ENCODE data around the gene TMEM238L.

TMEM238L gene

GRCh38 chr17:10831696-10832095, 27.8 kb upstream of the TMEM238L start:
- no peaks in the 10 kb centered on the region for H3K79me2 ChIP-seq (ENCODE audit: control insufficient read depth, low read length)
- no peaks in the 10 kb centered on the region for H3K36me3 ChIP-seq (ENCODE audit: control insufficient read depth, low read length)
- no peaks in the 10 kb centered on the region for H3F3A ChIP-seq (ENCODE audit: control insufficient read depth, insufficient read depth)
- TF ChIP-seq, protein P1, sequence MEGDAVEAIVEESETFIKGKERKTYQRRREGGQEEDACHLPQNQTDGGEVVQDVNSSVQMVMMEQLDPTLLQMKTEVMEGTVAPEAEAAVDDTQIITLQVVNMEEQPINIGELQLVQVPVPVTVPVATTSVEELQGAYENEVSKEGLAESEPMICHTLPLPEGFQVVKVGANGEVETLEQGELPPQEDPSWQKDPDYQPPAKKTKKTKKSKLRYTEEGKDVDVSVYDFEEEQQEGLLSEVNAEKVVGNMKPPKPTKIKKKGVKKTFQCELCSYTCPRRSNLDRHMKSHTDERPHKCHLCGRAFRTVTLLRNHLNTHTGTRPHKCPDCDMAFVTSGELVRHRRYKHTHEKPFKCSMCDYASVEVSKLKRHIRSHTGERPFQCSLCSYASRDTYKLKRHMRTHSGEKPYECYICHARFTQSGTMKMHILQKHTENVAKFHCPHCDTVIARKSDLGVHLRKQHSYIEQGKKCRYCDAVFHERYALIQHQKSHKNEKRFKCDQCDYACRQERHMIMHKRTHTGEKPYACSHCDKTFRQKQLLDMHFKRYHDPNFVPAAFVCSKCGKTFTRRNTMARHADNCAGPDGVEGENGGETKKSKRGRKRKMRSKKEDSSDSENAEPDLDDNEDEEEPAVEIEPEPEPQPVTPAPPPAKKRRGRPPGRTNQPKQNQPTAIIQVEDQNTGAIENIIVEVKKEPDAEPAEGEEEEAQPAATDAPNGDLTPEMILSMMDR (IDR thresholded peaks at IDR 0.05; ENCODE audit: low read depth, low read length, poor library complexity, severe bottlenecking), result no peak
- no peak for TF ChIP-seq EZH2phosphoT487 (IDR thresholded peaks at IDR 0.05; ENCODE audit: borderline replicate concordance, low read length)
- H3K9me3 ChIP-seq (ENCODE audit: control insufficient read depth, insufficient read depth, low read length), result no peaks in the 10 kb centered on the region
- no peaks in the 10 kb centered on the region for H4K20me1 ChIP-seq (ENCODE audit: control insufficient read depth, insufficient read depth, low read depth, low read length)
- no peaks in the 10 kb centered on the region for H3K9me2 ChIP-seq (replicated peaks; ENCODE audit: control insufficient read depth, low read length)
- no peaks in the 10 kb centered on the region for H3K4me1 ChIP-seq (ENCODE audit: control insufficient read depth, low read length)
- H3K27ac ChIP-seq (ENCODE audit: low read depth, low read length), result no peak overlapping the region
- no peak overlapping the region for H3K4me2 ChIP-seq (ENCODE audit: low read length)
- H3K4me3 ChIP-seq (ENCODE audit: low read length), result no peak overlapping the region
- no peaks in the 10 kb centered on the region for H3K27me3 ChIP-seq (ENCODE audit: control insufficient read depth, low read length)

- H3K36me3 ChIP-seq (ENCODE audit: control insufficient read depth, low read length), result no peaks in the 10 kb centered on the region
These were observed 24.1 kb upstream of the TMEM238L start for GRCh38 chr17:10827898-10828552.

GRCh38 chr17:10824874-10825273, 21.0 kb upstream of the TMEM238L start:
- no peak overlapping the region for H3K4me2 ChIP-seq (ENCODE audit: low read length)
- no peak overlapping the region for H3K27ac ChIP-seq (ENCODE audit: low read depth, low read length)
- no peak overlapping the region for H3K4me3 ChIP-seq (ENCODE audit: low read length)
- no peaks in the 10 kb centered on the region for H3F3A ChIP-seq (ENCODE audit: control insufficient read depth, insufficient read depth)
- H3K27me3 ChIP-seq (ENCODE audit: control insufficient read depth, low read length), result no peaks in the 10 kb centered on the region
- H3K79me2 ChIP-seq (ENCODE audit: control insufficient read depth, low read length), result no peaks in the 10 kb centered on the region
- no peak for TF ChIP-seq EZH2phosphoT487 (IDR thresholded peaks at IDR 0.05; ENCODE audit: borderline replicate concordance, low read length)
- TF ChIP-seq, protein P1 (IDR thresholded peaks at IDR 0.05; ENCODE audit: low read depth, low read length, poor library complexity, severe bottlenecking), result no peak
- H3K36me3 ChIP-seq (ENCODE audit: control insufficient read depth, low read length), result no peaks in the 10 kb centered on the region
- no peaks in the 10 kb centered on the region for H3K4me1 ChIP-seq (ENCODE audit: control insufficient read depth, low read length)
- no peaks in the 10 kb centered on the region for H3K9me3 ChIP-seq (ENCODE audit: control insufficient read depth, insufficient read depth, low read length)
- no peaks in the 10 kb centered on the region for H3K9me2 ChIP-seq (replicated peaks; ENCODE audit: control insufficient read depth, low read length)
- H4K20me1 ChIP-seq (ENCODE audit: control insufficient read depth, insufficient read depth, low read depth, low read length), result no peaks in the 10 kb centered on the region

More at GRCh38 chr17:10827898-10828552, 24.1 kb upstream of the TMEM238L start:
- Histone ChIP-seq H4K20me1 (ENCODE audit: control insufficient read depth, insufficient read depth, low read depth, low read length) (no peaks in the 10 kb centered on the region), H3K27me3 (ENCODE audit: control insufficient read depth, low read length) (no peaks in the 10 kb centered on the region), H3K9me3 (ENCODE audit: control insufficient read depth, insufficient read depth, low read length) (no peaks in the 10 kb centered on the region), H3K79me2 (ENCODE audit: control insufficient read depth, low read length) (no peaks in the 10 kb centered on the region), H3K4me2 (ENCODE audit: low read length) (no peak overlapping the region), H3F3A (ENCODE audit: control insufficient read depth, insufficient read depth) (no peaks in the 10 kb centered on the region), H3K4me1 (ENCODE audit: control insufficient read depth, low read length) (no peaks in the 10 kb centered on the region), H3K27ac (ENCODE audit: low read depth, low read length) (no peak overlapping the region), H3K9me2 (replicated peaks; ENCODE audit: control insufficient read depth, low read length) (no peaks in the 10 kb centered on the region), H3K4me3 (ENCODE audit: low read length) (no peak overlapping the region)
- no peak for TF ChIP-seq EZH2phosphoT487 (IDR thresholded peaks at IDR 0.05; ENCODE audit: borderline replicate concordance, low read length)
- TF ChIP-seq, protein P1 (IDR thresholded peaks at IDR 0.05; ENCODE audit: low read depth, low read length, poor library complexity, severe bottlenecking), result no peak

Measured in DOHH2 (cell line).